K562 (cell line): Measurements from ENCODE around the gene SLC9B2. TPM values are rescaled to one million over a fixed set of nuclear protein-coding genes. Genes with fewer than 3 reads are reported as not detected.

Experiments used
- ATAC-seq: fragments of 200-7000 bp; cut with Tn5 transposase; 3 replicates; pipeline ENCODE4 v1.9.1; 2020; ENCODE audit warnings: moderate library complexity
- BruUV-seq: library from RNA; stranded (reverse); fragments of 400-500 nt; replicated peaks from 2 replicates; lab custom pipeline; 2021; lab: Mats Ljungman, UMichigan
- CTCF ChIA-PET: fragments of 300-600 bp; formaldehyde crosslinking; extraction: SDS; loops from one replicate; lab custom pipeline; 2021; ENCODE audit warnings: low intra/inter-chr PET ratio; lab: Yijun Ruan, JAX
- POLR2A ChIA-PET: fragments of 300-600, 350-650 bp; sonication (Branson Sonifier 250); formaldehyde crosslinking; extraction: SDS; loops from one replicate; lab custom pipeline; 2021; ENCODE audit warnings: antibody characterized with exemption, inconsistent platforms; lab: Yijun Ruan, JAX
- DNase-seq, 4 experiments: peaks; one replicate each; pipeline versions ENCODE4 v3.0.0 to v3.0.0-alpha.2; 2011 to 2018; ENCODE audit warnings: low spot score in 3 of 4, mixed read lengths in 3 of 4; ENCODE audit errors: extremely low read depth in 1 of 4
- FAIRE-seq: peaks from 2 replicates; lab custom pipeline; 2011; peaks lifted over from hg19 to GRCh38; lab: Jason Lieb, UNC
- H2AFZ ChIP-seq: 2 replicates; pipeline ENCODE4 v1.6.0; 2011; ENCODE audit warnings: low read depth, low read length, control low read depth, inconsistent platforms
- H3K27ac ChIP-seq: fragments of 200-600 bp; 3 replicates; pipeline ENCODE4 v1.8.0; 2011; ENCODE audit warnings: low read depth, mild to moderate bottlenecking, control low read depth, inconsistent platforms, low read length, moderate library complexity, mixed read lengths; ENCODE audit errors: extremely low read depth
- H3K27me3 ChIP-seq, 2 experiments: fragments of 300-600 bp in 1 of 2; 2 replicates in 1 of 2; 3 replicates in 1 of 2; pipeline versions ENCODE4 v1.6.0 to v1.8.0; 2011; ENCODE audit warnings: inconsistent platforms in 2 of 2, low read length in 2 of 2, mild to moderate bottlenecking in 1 of 2, mixed read lengths in 1 of 2, moderate library complexity in 1 of 2; ENCODE audit not compliant: control insufficient read depth in 2 of 2, insufficient read depth in 2 of 2
- H3K36me3 ChIP-seq: fragments of 300-600 bp; 3 replicates; pipeline ENCODE4 v1.8.0; 2011; ENCODE audit warnings: mild to moderate bottlenecking, low read length, inconsistent platforms; ENCODE audit not compliant: control insufficient read depth, insufficient read depth
- H3K4me1 ChIP-seq, 2 experiments: fragments of 200-600 bp in 1 of 2; replicated peaks in 1 of 2; 2 replicates in 1 of 2; 3 replicates in 1 of 2; pipeline versions ENCODE4 v1.5.1 to v1.8.0; 2011; ENCODE audit warnings: inconsistent platforms in 2 of 2, low read length in 2 of 2, mild to moderate bottlenecking in 1 of 2, mixed read lengths in 1 of 2, moderate library complexity in 1 of 2; ENCODE audit not compliant: control insufficient read depth in 2 of 2, insufficient read depth in 2 of 2
- H3K4me2 ChIP-seq: 2 replicates; pipeline ENCODE4 v1.6.1; 2011; ENCODE audit warnings: low read length, control low read depth, inconsistent platforms, mixed read lengths; ENCODE audit not compliant: insufficient read depth
- H3K4me3 ChIP-seq: fragments of 200-600 bp; sonication (generic), shearing (Covaris generic); 2 replicates; pipeline ENCODE4 v1.5.1; 2016; ENCODE audit warnings: control low read depth, inconsistent platforms
- H3K79me2 ChIP-seq: fragments of 200-600 bp; 3 replicates; pipeline ENCODE4 v1.8.0; 2011; ENCODE audit warnings: low read length, inconsistent platforms; ENCODE audit not compliant: control insufficient read depth, insufficient read depth
- H3K9ac ChIP-seq, 2 experiments: 2 replicates each; pipeline versions ENCODE4 v1.6.0 to v1.6.1; 2011; ENCODE audit warnings: low read depth in 2 of 2, low read length in 2 of 2, control low read depth in 1 of 2, inconsistent platforms in 1 of 2, mild to moderate bottlenecking in 1 of 2, mixed read lengths in 1 of 2; ENCODE audit not compliant: insufficient read depth in 1 of 2
- H3K9me1 ChIP-seq: one replicate; pipeline ENCODE4 v1.6.0; 2011; ENCODE audit warnings: inconsistent platforms, mild to moderate bottlenecking, low read length, moderate library complexity; ENCODE audit not compliant: control insufficient read depth, insufficient read depth
- H3K9me3 ChIP-seq: replicated peaks from 2 replicates; pipeline ENCODE4 v1.5.1; 2011; ENCODE audit warnings: low read depth, low read length, inconsistent platforms; ENCODE audit not compliant: control insufficient read depth, insufficient read depth
- H4K20me1 ChIP-seq: replicated peaks from 2 replicates; pipeline ENCODE4 v1.6.1; 2011; ENCODE audit warnings: low read length, inconsistent platforms, mixed read lengths; ENCODE audit not compliant: control insufficient read depth, insufficient read depth
- CEBPG ChIP-seq, 3 experiments: fragments of 200-800 bp in 1 of 3; sonication (Bioruptor generic) in 1 of 3; sonication (generic) in 1 of 3; formaldehyde crosslinking in 1 of 3; IDR thresholded peaks in 2 of 3; conservative IDR thresholded peaks in 1 of 3; 2 replicates each; pipeline versions ENCODE4 v1.6.1 to v1.8.0; 2016 to 2022; ENCODE audit warnings: missing compliant biosample characterization in 2 of 3, missing genetic modification characterization in 2 of 3, mild to moderate bottlenecking in 1 of 3, missing genetic modification reagents in 1 of 3
- E4F1 ChIP-seq: fragments of 250-450 bp; sonication (Bioruptor Pico); IDR thresholded peaks from 2 replicates; pipeline ENCODE4 v1.5.0; 2021; ENCODE audit warnings: mild to moderate bottlenecking, borderline replicate concordance
- LEF1 ChIP-seq: fragments of 450-650 bp; IDR thresholded peaks from 2 replicates; pipeline ENCODE4 v1.6.1; 2016; ENCODE audit warnings: mild to moderate bottlenecking
- MEF2D ChIP-seq: conservative IDR thresholded peaks from 2 replicates; pipeline ENCODE4 v1.6.1; 2016; ENCODE audit warnings: low read depth, missing genetic modification characterization, missing compliant biosample characterization
- SMARCE1 ChIP-seq: fragments of 450-650 bp; IDR thresholded peaks from 2 replicates; pipeline ENCODE4 v1.7.1; 2016; ENCODE audit warnings: mild to moderate bottlenecking
- XRCC3 ChIP-seq: fragments of 450-650 bp; IDR thresholded peaks from 2 replicates; pipeline ENCODE4 v1.6.1; 2017; ENCODE audit warnings: mild to moderate bottlenecking, moderate library complexity
- YY1 ChIP-seq, 3 experiments: IDR thresholded peaks; 2 replicates each; pipeline ENCODE4 v1.6.1; 2011; ENCODE audit warnings: low read length in 2 of 3, mild to moderate bottlenecking in 2 of 3, moderate library complexity in 2 of 3, borderline replicate concordance in 1 of 3, control low read depth in 1 of 3, low read depth in 1 of 3; ENCODE audit not compliant: insufficient read depth in 3 of 3, insufficient replicate concordance in 2 of 3, control insufficient read depth in 1 of 3, insufficient read length in 1 of 3; ENCODE audit errors: extremely low read depth in 1 of 3
- ZNF79 ChIP-seq: fragments of 250-450 bp; sonication (Bioruptor Pico); IDR thresholded peaks from 2 replicates; pipeline ENCODE4 v1.4.0; 2020; ENCODE audit warnings: low read depth, mild to moderate bottlenecking, moderate library complexity
- WGBS: fragments of 100-300 bp; shearing (Covaris generic); methylation state at CpG from one replicate; pipeline ENCODE4 v1.1.6; 2016; ENCODE audit warnings: low coverage, mixed read lengths; ENCODE audit not compliant: insufficient coverage; ENCODE audit errors: missing lambda C conversion rate; 5-methylcytosine and 5-hydroxymethylcytosine counted together
- in situ Hi-C: fragments of 300-500 bp; cut with MboI; formaldehyde crosslinking; loops from 4 replicates; pipeline ENCODE4 v1.15.0; 2018; ENCODE audit warnings: inconsistent platforms, mixed read lengths
- intact Hi-C: fragments of 100-400 bp; cut with micrococcal nuclease; formaldehyde crosslinking; loops from 2 replicates; pipeline ENCODE4 v1.14.2; 2022
- polyA plus RNA-seq, 8 experiments: library from polyadenylated mRNA; depleted of rRNA in 4 of 8; stranded (reverse) in 5 of 8; unstranded in 3 of 8; fragments of >200 nt; fragmentation: Nextera tagmentation in 2 of 8; fragmentation: Illumina TruSeq in 1 of 8; extraction: Ambion mirVana in 2 of 8; extraction: Trizol in 1 of 8; gene quantifications; 2 replicates each; pipeline versions ENCODE4 v1.2.1 to v1.2.3, GENCODE V29; 2011 to 2014; ENCODE audit warnings: inconsistent platforms in 1 of 8, missing spikeins in 1 of 8
- total RNA-seq, 7 experiments: library from RNA; depleted of rRNA in 6 of 7; stranded (reverse); fragments of >200 nt in 6 of 7; fragmentation: Illumina TruSeq in 2 of 7; extraction: Trizol in 2 of 7; gene quantifications; 2 replicates each; pipeline versions ENCODE4 v1.2.1 to v1.2.3, GENCODE V29; 2011 to 2021; ENCODE audit warnings: low replicate concordance in 1 of 7
- TF ChIP-seq, protein P1 (sequence below), 2 experiments: fragments of 450-650 bp in 1 of 2; sonication (generic) in 1 of 2; formaldehyde crosslinking in 1 of 2; IDR thresholded peaks; 2 replicates each; pipeline versions ENCODE4 v1.7.1 to v1.9.0; 2016 to 2022; ENCODE audit warnings: inconsistent platforms in 1 of 2, mild to moderate bottlenecking in 1 of 2, missing genetic modification reagents in 1 of 2

The SLC9B2 gene
- total and polyA plus RNA-seq, 9 of the 15 experiments (the other 6 are each of a cell fraction or from before 2014, with no cell fraction given): 6.6 to 14.6 (median 11.4) TPM

DNA sequence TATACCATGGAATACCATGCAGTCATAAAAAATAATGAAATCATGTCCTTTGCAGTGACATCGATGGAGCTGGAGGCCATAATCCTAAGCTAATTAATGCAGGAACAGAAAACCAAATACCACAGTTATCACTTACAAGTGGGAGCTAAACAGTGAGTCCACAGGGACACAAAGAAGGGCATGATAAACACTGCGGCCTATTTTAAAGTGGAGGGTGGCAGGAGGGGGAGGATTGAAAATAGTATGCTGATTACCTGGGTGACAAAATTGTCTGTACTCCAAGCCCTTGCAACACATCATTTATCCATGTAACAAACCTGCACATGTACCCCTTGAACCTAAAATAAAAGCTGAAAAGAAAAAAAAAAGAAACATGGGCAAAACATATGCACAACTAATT is 40.4 kb downstream of the SLC9B2 start:
- H4K20me1 ChIP-seq: no peaks in the 10 kb centered on the region
- ChIA-PET CTCF (no interaction called here), POLR2A (no interaction called here)
- H3K4me1 ChIP-seq: no peaks in the 10 kb centered on the region
- WGBS: 58% methylated on average over 2 of the region's 2 CpGs
- H3K4me2 ChIP-seq: no peak overlapping the region
- H3K4me3 ChIP-seq: no peak overlapping the region
- no TSS peak for BruUV-seq
- no peaks in the 10 kb centered on the region for H3K36me3 ChIP-seq
- in situ Hi-C loops (no loop called here), intact Hi-C loops (no loop called here)
- H3K9me1 ChIP-seq: no peaks in the 10 kb centered on the region
- no peak for DNase-seq
- FAIRE-seq: no peak
- no peaks in the 10 kb centered on the region for H3K27me3 ChIP-seq
- no peak overlapping the region for H3K27ac ChIP-seq
- no peaks in the 10 kb centered on the region for H3K79me2 ChIP-seq
- no peaks in the 10 kb centered on the region for H3K9me3 ChIP-seq
- no peak overlapping the region for H2AFZ ChIP-seq
- no peak for ATAC-seq
- no peak overlapping the region for H3K9ac ChIP-seq
- TF ChIP-seq, protein P1, sequence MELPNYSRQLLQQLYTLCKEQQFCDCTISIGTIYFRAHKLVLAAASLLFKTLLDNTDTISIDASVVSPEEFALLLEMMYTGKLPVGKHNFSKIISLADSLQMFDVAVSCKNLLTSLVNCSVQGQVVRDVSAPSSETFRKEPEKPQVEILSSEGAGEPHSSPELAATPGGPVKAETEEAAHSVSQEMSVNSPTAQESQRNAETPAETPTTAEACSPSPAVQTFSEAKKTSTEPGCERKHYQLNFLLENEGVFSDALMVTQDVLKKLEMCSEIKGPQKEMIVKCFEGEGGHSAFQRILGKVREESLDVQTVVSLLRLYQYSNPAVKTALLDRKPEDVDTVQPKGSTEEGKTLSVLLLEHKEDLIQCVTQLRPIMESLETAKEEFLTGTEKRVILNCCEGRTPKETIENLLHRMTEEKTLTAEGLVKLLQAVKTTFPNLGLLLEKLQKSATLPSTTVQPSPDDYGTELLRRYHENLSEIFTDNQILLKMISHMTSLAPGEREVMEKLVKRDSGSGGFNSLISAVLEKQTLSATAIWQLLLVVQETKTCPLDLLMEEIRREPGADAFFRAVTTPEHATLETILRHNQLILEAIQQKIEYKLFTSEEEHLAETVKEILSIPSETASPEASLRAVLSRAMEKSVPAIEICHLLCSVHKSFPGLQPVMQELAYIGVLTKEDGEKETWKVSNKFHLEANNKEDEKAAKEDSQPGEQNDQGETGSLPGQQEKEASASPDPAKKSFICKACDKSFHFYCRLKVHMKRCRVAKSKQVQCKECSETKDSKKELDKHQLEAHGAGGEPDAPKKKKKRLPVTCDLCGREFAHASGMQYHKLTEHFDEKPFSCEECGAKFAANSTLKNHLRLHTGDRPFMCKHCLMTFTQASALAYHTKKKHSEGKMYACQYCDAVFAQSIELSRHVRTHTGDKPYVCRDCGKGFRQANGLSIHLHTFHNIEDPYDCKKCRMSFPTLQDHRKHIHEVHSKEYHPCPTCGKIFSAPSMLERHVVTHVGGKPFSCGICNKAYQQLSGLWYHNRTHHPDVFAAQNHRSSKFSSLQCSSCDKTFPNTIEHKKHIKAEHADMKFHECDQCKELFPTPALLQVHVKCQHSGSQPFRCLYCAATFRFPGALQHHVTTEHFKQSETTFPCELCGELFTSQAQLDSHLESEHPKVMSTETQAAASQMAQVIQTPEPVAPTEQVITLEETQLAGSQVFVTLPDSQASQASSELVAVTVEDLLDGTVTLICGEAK (IDR thresholded peaks at IDR 0.05): no peak
- TF ChIP-seq, protein P1 (CRISPR knock-in tag; IDR thresholded peaks at IDR 0.05): no peak
- TF ChIP-seq E4F1 (CRISPR knock-in tag) (no peak), MEF2D (tag) (no peak), LEF1 (no peak), ZNF79 (CRISPR knock-in tag) (no peak), SMARCE1 (no peak), YY1 (IDR thresholded peaks at IDR 0.05; ENCODE audit: borderline replicate concordance in 1 of 3, control insufficient read depth in 1 of 3, extremely low read depth in 1 of 3, insufficient read depth in 3 of 3, insufficient read length in 1 of 3, insufficient replicate concordance in 2 of 3, low read depth in 1 of 3, low read length in 2 of 3) (no peak), CEBPG (CRISPR knock-in tag; IDR thresholded peaks at IDR 0.05) (no peak), CEBPG (tag; conservative IDR thresholded peaks at IDR 0.05 in 1 of 2, IDR thresholded peaks at IDR 0.05 in 1 of 2) (no peak), XRCC3 (no peak)
